Memory B cell (primary cell): ENCODE measurements around the gene CHPF.

Source experiments
- ATAC-seq: fragments of 150-1000 bp; cut with Tn5 transposase; 2 replicates; pipeline ENCODE4 v1.10.0; 2021; ENCODE audit warnings: low read depth, mild to moderate bottlenecking, moderate library complexity
- DNase-seq, 2 donors: peaks; one replicate each; pipeline ENCODE4 v3.0.0; 2022; ENCODE audit warnings: low spot score in 2 of 2
- H3K27ac Mint-ChIP-seq: one replicate; pipeline ENCODE4 v1.8.0; 2022; ENCODE audit warnings: mild to moderate bottlenecking, moderate library complexity, mixed read lengths
- H3K27me3 Mint-ChIP-seq: one replicate; pipeline ENCODE4 v1.8.0; 2022; ENCODE audit warnings: mixed read lengths
- H3K36me3 Mint-ChIP-seq: one replicate; pipeline ENCODE4 v1.8.0; 2022; ENCODE audit warnings: mild to moderate bottlenecking, mixed read lengths
- H3K4me1 Mint-ChIP-seq: one replicate; pipeline ENCODE4 v1.8.0; 2022; ENCODE audit warnings: mixed read lengths
- H3K4me3 Mint-ChIP-seq: one replicate; pipeline ENCODE4 v1.8.0; 2022; ENCODE audit warnings: mild to moderate bottlenecking, moderate library complexity, mixed read lengths
- H3K9me3 Mint-ChIP-seq: one replicate; pipeline ENCODE4 v1.8.0; 2022; ENCODE audit warnings: mixed read lengths

CHPF gene

DNA sequence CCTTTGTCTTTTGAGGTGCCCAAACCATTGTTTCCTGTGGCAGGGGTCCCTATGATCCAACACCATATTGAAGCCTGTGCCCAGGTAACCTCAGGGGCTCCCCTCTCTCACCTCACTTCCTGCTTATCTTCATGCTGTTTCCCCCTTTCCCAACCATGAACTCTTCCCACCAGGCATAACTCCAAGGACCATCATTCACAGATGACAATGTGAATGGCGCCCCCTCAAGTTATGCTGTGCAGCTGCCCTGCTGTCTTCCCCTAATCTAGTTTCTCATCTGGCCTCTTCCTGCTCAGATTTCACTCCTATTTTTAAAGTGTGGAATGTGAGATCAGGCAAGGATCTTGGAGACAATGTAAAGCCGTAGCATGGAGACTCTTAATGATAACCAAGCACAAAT is 43.5 kb downstream of the CHPF start:
- Mint-ChIP-seq H3K36me3 (peaks cover 18% of the 10 kb centered on the region), H3K9me3 (no peaks in the 10 kb centered on the region), H3K27ac (no peak overlapping the region), H3K27me3 (peaks cover 4% of the 10 kb centered on the region), H3K4me1 (peaks cover 23% of the 10 kb centered on the region), H3K4me3 (peak overlapping the region; percentile 94)
- ATAC-seq, result no peak
- DNase-seq, result no peak

DNA sequence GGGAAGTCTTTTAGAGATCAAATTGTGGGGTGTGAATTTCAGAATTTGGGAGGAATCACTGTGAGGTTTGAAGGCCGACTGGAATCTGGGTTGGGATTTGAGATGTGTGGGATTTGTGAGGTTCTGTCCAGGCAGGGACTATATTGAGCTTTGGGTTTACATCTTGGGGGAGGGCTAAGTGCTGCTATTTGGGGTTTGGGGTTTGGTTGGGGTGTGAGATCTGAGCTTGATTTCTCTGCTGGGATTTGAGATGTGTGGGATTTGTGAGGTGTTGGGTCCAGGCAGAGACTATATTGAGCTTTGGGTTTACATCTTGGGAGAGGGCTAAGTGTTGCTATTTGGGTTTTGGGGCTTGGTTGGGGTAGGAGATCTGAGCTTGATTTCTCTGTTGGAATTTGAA is 44.1 kb downstream of the CHPF start:
- Mint-ChIP-seq H3K4me1 (peaks cover 23% of the 10 kb centered on the region), H3K4me3 (peak overlapping the region; percentile 94), H3K9me3 (no peaks in the 10 kb centered on the region), H3K27me3 (peaks cover 6% of the 10 kb centered on the region), H3K27ac (no peak overlapping the region), H3K36me3 (peaks cover 15% of the 10 kb centered on the region)
- no peak for ATAC-seq
- no peak for DNase-seq

DNA sequence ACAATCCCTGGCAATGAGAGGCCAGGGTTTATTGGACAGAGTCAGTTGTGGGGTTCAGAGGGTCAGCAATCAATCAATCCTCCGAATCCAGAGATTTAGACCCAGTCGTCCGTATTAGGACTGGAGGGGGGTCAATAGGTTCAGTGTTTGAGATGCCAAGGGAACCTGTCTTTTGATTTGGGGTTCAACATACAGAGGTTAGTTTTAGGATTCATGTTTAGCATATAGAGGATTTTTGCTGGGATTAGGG is 44.6 kb downstream of the CHPF start:
- H3K27me3 Mint-ChIP-seq, result peaks cover 6% of the 10 kb centered on the region
- peak overlapping the region; percentile 80 for H3K27ac Mint-ChIP-seq
- H3K4me1 Mint-ChIP-seq, result peaks cover 23% of the 10 kb centered on the region
- no peak for ATAC-seq
- H3K4me3 Mint-ChIP-seq, result peak overlapping the region; percentile 94
- DNase-seq, result no peak
- no peaks in the 10 kb centered on the region for H3K9me3 Mint-ChIP-seq
- peaks cover 9% of the 10 kb centered on the region for H3K36me3 Mint-ChIP-seq

DNA sequence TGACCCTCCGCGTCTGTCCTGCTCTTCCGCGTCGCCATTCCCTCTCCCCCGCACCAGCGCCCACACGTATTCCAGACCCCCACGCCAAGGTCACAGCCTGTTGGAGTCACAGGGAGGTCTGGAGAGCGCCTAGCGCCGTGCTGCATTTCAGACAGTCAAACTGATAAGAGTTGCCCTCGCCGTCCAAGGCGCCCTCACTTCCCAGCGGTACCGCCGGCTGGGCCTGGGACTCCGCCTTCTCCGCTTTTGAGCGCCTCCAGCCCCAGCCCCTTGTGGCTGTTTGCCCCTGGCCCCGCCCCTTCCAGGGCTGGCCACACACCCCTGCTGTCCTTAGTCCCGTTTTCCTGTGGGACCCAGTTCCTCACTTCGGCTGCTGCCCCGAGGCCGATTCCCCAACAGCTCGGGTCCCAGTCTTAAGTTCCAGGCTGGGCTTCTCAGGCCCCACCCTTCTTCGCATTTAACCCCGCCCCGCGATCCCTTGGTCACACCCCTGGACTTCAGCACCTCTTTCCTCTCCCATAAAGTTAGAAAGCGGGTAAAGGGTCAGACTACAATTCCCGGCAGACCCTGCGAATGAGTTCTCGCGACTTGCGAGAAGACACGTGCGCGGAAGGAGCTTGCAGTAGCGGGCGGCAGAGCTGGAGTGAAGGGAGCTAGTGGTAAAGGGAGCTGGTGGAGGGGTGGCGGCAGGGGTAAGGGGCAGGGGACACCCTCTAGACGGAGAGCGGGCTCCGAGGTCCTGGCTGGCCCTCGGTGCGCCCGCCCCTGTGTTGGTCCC is 45.1 kb downstream of the CHPF start, which contains the start of gene GMPPA:
Gene GMPPA, plus strand, starts transcription at position 612 of the 778 bp plus-strand sequence. CDS start 1,085 bp downstream, outside the sequence.
- peaks cover 6% of the 10 kb centered on the region for H3K36me3 Mint-ChIP-seq
- peak within 1 kb of the TSS; percentile 80 for H3K27ac Mint-ChIP-seq
- H3K4me1 Mint-ChIP-seq, result peaks cover 23% of the 10 kb centered on the region

DNA sequence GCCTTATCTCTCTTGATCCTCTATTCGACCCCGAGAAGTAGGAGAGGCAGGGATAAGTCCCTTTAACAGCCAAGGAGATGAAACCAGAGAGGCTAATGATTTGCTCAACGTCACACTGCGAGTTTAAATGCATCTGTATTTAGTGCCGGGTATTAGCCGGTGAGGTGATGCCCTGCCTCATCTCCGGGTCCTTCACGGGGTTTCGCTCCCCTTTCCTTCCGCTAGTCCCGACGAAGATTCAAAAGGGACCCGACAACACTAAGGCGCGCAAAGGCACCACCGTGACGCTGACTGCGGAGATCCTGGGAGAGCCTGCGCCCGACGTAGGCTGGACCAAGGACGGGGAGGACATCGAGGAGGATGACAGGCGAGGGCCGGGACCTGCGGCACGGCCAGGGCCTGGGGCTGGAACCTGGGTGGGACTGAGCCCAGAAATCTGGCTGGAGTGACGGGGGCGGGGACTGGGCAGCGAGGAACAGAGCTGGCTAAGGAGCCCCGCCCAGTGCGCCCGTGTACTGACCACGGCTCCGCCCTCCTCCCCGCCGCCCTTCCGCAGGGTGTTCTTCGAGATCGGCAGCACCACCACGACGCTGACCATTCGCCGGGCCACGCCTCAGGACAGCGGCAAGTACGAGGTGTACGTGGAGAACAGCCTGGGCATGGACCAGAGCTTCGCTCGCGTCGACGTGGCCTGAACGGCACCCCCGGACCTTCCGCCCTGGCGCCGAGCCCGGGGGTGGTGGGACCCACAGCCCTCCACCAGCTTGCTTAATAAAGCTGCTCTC is 45.9 kb downstream of the CHPF start:
- Mint-ChIP-seq H3K4me1 (peaks cover 23% of the 10 kb centered on the region), H3K27me3 (peaks cover 14% of the 10 kb centered on the region), H3K36me3 (peaks cover 4% of the 10 kb centered on the region), H3K9me3 (no peaks in the 10 kb centered on the region), H3K4me3 (peak overlapping the region; percentile 94), H3K27ac (peak overlapping the region; percentile 80)
- no peak for DNase-seq
- ATAC-seq, result no peak

More for the DNA sequence above, 45.1 kb downstream of the CHPF start, which contains the start of gene GMPPA:
- DNase-seq, result peak; percentile 84 to 88
- no peaks in the 10 kb centered on the region for H3K9me3 Mint-ChIP-seq
- peak within 1 kb of the TSS; percentile 94 for H3K4me3 Mint-ChIP-seq
- peak; percentile 92 for ATAC-seq
- peaks cover 9% of the 10 kb centered on the region for H3K27me3 Mint-ChIP-seq

DNA sequence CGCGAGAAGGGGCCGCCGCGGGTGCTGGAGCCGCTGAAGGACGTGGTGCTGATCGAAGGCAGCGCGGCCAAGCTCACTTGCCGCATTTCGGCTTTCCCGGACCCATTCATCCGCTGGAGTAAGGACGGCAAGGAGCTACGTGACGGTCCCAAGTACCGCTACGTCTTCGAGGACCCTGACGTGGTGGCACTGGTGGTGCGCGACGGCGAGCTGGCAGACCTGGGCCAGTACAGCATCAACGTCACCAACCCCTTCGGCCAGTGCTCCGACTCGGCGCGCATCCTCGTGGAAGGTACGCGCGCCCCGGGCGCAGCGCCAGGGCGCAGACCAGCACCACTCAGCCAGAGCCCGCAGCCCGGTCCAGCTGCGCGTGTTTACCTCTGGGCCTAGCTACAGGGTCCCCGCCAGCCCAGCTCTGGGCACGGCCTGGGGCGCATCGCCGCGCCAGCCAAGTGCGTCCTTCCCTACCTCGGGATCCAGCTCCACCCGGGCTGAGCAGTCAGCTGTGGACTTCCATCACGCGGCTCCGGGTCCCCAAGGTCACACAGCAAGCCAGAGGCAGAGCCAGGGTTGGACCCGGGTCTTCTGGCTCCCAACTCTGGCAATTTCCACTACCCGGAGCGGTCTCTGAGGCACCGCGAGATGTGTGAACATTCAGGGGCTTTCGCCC is 46.6 kb downstream of the CHPF start:
- Mint-ChIP-seq H3K36me3 (peaks cover 3% of the 10 kb centered on the region), H3K4me1 (peaks cover 23% of the 10 kb centered on the region), H3K4me3 (peak overlapping the region; percentile 94), H3K9me3 (no peaks in the 10 kb centered on the region), H3K27me3 (peaks cover 19% of the 10 kb centered on the region), H3K27ac (no peak overlapping the region)
- ATAC-seq (no peak), DNase-seq (no peak)

DNA sequence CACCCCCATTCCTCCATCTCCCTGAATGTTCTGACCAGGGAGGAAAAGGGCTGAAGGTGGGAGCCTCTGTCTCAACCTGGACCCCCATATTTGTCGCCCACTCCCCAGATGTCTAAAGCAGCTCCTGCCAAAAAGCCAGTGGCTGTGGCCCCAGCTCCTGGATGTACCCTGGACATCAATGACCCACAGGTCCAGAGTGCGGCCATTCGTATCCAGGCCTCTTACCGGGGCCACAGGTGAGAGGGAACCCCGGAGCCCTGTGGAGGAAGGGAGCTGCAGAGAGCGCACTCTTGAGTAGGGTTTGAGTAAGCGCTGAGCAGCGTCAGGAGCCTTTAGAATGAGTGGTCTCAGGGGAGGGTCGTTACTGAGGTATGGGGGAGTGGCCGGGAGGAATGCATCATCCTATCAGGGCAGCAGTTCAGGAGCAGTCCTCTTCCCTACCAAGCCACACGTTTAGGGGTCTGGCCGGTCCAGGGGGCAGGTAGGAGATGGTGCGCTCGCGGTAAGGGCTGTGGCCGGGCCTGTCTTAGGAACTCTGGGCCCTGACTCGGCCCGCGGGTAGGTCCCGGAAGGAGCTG is 47.3 kb downstream of the CHPF start:
- peaks cover 23% of the 10 kb centered on the region for H3K4me1 Mint-ChIP-seq
- no peak for ATAC-seq
- no peak overlapping the region for H3K27ac Mint-ChIP-seq
- peaks cover 22% of the 10 kb centered on the region for H3K27me3 Mint-ChIP-seq
- peaks cover under 1% of the 10 kb centered on the region for H3K36me3 Mint-ChIP-seq
- H3K9me3 Mint-ChIP-seq, result no peaks in the 10 kb centered on the region
- peak overlapping the region; percentile 35 for H3K4me3 Mint-ChIP-seq
- DNase-seq, result no peak

DNA sequence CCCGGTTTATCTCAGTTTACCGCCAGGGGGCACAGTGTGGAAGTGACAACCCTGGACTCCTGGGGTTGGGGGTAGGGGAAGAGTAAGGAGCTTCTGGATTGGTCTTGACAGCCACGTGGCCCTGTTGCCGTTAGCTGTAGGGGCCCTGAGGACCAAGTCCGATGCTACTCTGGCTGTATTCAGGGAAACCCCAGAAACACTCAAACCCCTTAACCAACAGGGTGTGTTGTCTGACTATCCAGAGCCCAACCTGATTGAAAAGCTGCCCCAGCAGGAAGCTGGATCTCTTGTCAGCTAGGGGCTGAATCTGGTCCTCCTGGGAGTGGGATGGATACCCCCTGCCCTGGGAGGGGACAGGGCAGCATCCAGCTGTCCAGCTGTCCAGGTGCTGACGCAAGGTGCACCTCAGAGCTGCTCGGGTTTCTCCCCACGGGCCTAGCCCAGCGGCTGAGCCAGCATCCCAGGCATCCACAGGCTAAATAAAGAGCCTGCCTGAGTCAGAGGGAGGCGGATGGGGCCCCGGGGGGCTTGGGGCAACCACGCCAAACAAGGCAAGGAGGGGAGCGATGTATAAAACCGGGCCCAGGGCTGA is 48.0 kb downstream of the CHPF start:
- DNase-seq (peak in 1 of 2 donors; percentile 32), ATAC-seq (no peak)
- no peaks in the 10 kb centered on the region for H3K9me3 Mint-ChIP-seq
- H3K27me3 Mint-ChIP-seq, result peaks cover 22% of the 10 kb centered on the region
- no peak overlapping the region for H3K27ac Mint-ChIP-seq
- no peaks in the 10 kb centered on the region for H3K36me3 Mint-ChIP-seq
- peaks cover 23% of the 10 kb centered on the region for H3K4me1 Mint-ChIP-seq
- H3K4me3 Mint-ChIP-seq, result no peak overlapping the region

DNA sequence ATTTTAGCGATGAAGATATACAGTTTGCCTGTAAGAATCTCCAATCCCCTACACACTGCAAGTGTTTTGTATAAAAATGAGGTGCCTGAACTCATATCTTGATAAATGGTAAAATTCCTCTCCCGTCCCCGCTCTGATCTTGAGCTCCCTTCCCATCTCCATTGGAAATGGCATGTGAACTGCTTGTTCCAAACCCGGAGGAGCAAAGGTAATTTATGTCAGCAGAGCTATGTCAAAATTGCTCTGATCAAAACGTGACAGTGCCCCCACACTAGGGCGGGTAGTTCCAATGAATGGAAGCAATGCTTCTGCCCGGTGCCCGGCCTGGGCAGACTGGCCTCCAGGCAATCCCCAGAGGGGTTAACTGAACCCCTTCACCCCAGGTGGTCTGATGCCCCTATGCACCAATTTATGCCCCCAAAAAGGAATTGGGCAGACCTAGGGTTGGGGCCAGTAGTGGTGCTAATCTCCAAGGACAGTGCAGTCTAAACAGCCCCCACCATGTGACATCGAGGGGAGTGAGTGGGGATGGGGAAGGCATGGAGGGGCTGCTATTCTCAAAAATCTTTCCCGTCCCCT is 48.6 kb downstream of the CHPF start:
- no peak overlapping the region for H3K27ac Mint-ChIP-seq
- H3K9me3 Mint-ChIP-seq, result no peaks in the 10 kb centered on the region
- DNase-seq (no peak), ATAC-seq (no peak)
- no peak overlapping the region for H3K4me3 Mint-ChIP-seq
- H3K36me3 Mint-ChIP-seq, result no peaks in the 10 kb centered on the region
- H3K4me1 Mint-ChIP-seq, result peaks cover 20% of the 10 kb centered on the region
- H3K27me3 Mint-ChIP-seq, result peaks cover 22% of the 10 kb centered on the region

DNA sequence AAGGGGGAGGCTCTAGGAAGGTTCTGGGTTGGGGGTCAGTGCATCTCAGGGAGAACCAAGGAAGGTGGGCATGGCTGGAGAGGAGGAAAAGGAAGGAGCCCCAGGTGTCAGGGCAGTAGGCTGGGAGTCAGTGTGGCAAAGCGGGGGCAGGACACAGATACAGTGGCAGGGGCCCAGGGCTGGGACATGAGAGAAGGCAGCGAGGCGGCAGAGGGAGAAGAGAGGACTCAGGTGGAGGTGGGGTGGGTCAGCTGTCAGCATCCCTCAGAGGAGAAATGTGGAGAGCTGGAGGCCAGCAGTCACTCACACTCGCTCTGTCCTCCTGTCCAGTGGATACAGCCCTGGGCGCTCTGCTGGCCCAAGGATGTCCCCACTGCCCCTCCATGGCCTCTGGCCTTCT is 50.5 kb downstream of the CHPF start:
- Mint-ChIP-seq H3K9me3 (no peaks in the 10 kb centered on the region), H3K4me1 (peaks cover 5% of the 10 kb centered on the region), H3K4me3 (no peak overlapping the region), H3K27ac (no peak overlapping the region), H3K36me3 (no peaks in the 10 kb centered on the region), H3K27me3 (peaks cover 26% of the 10 kb centered on the region)
- DNase-seq (no peak), ATAC-seq (no peak)

DNA sequence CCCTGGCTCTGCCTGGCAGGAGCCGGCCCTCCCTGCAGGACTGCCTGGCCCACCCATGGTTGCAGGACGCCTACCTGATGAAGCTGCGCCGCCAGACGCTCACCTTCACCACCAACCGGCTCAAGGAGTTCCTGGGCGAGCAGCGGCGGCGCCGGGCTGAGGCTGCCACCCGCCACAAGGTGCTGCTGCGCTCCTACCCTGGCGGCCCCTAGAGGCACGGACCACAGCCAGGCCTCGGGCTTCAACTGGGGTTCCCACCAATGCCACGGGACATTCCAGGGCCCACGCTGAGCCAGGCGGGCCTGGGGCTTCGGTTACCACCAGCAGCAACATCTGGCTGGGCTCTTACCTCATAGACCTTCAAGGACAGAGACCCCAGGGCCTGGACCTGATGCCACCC is 51.0 kb downstream of the CHPF start:
- Mint-ChIP-seq H3K4me3 (no peak overlapping the region), H3K9me3 (no peaks in the 10 kb centered on the region), H3K36me3 (no peaks in the 10 kb centered on the region), H3K4me1 (peaks cover 5% of the 10 kb centered on the region), H3K27me3 (peaks cover 28% of the 10 kb centered on the region), H3K27ac (no peak overlapping the region)
- ATAC-seq, result no peak
- DNase-seq, result no peak

DNA sequence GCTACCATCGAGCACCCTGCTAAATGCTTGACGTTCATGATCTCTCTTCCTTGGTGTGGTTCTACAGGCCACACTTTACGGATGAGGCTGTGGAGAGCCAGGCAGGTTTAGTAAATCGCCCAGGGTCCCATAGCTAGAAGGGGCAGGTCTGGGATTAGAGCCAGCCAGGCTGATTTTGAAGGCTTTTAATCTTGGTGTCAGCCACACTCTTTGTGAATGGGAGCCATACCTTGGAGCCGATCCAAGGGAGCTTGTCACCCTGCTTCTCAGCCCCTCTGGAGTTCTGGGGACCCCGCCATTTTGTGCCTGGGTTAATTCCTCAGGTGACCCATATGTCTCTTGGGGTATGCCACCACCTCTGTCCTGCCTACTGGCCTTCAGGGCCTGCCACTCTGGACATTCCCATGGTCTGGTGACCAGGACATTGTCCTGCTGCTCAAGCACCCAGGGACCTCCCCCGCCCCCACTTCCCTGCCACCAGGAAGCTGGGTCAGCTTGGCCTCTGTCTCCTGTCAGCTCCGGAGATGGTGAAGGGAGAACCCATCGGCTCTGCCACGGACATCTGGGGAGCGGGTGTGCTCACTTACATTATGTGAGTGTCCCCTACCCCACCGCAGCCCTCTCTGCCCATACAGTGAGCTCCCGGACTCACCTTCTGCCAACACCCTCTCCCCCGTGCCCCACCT is 52.2 kb downstream of the CHPF start:
- Mint-ChIP-seq H3K27me3 (peaks cover 32% of the 10 kb centered on the region), H3K9me3 (no peaks in the 10 kb centered on the region), H3K4me3 (no peak overlapping the region), H3K27ac (no peak overlapping the region), H3K4me1 (peaks cover 3% of the 10 kb centered on the region), H3K36me3 (no peaks in the 10 kb centered on the region)
- ATAC-seq (no peak), DNase-seq (no peak)

DNA sequence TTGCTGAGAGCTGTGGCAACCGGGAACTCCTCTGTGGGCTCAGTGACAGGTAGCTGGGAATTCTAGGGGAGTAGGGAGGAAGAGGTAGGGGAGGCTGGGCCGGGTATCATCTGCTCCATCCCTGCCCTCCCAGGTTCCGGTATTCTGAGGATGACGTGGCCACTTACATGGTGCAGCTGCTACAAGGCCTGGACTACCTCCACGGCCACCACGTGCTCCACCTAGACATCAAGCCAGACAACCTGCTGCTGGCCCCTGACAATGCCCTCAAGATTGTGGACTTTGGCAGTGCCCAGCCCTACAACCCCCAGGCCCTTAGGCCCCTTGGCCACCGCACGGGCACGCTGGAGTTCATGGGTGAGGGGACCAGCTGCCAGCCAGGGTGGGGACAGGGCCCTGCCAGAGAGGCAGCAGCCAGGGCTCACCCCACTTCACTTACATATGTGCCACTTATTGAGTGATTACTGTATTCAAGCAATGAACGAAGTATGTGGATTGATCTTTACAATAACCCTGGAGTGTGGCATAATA is 52.9 kb downstream of the CHPF start:
- no peak for ATAC-seq
- H3K9me3 Mint-ChIP-seq, result no peaks in the 10 kb centered on the region

More for the DNA sequence above, 52.9 kb downstream of the CHPF start:
- H3K27me3 Mint-ChIP-seq, result peaks cover 29% of the 10 kb centered on the region
- no peak overlapping the region for H3K4me3 Mint-ChIP-seq
- no peaks in the 10 kb centered on the region for H3K36me3 Mint-ChIP-seq
- DNase-seq, result no peak
- H3K27ac Mint-ChIP-seq, result no peak overlapping the region
- H3K4me1 Mint-ChIP-seq, result no peaks in the 10 kb centered on the region
